Vagina (tissue), 2 donors: ENCODE measurements around the gene ANKS1B.

Experiments used
- CTCF ChIP-seq, 3 experiments: fragments of 450-650 bp in 2 of 3; fragments of 200-600 bp in 1 of 3; sonication (generic) in 1 of 3; IDR thresholded peaks; one replicate each; pipeline ENCODE4 v1.5.1; 2017 to 2019; ENCODE audit warnings: antibody characterized with exemption in 3 of 3, mild to moderate bottlenecking in 2 of 3, moderate library complexity in 2 of 3
- POLR2A ChIP-seq, 2 donors: fragments of 450-650 bp; IDR thresholded peaks; one replicate each; pipeline ENCODE4 v1.6.1; 2017; ENCODE audit warnings: antibody characterized with exemption in 2 of 2, mild to moderate bottlenecking in 2 of 2, moderate library complexity in 2 of 2
- POLR2AphosphoS5 ChIP-seq, 2 donors: sonication (generic); formaldehyde crosslinking; IDR thresholded peaks; one replicate each; pipeline ENCODE4 v1.9.0; 2017; ENCODE audit warnings: antibody characterized with exemption in 2 of 2, mild to moderate bottlenecking in 2 of 2, low read depth in 1 of 2; ENCODE audit not compliant: insufficient read depth in 1 of 2

- TF ChIP-seq POLR2A (IDR thresholded peaks at IDR 0.05) (no peak), POLR2AphosphoS5 (IDR thresholded peaks at IDR 0.05; ENCODE audit: insufficient read depth in 1 of 2, low read depth in 1 of 2) (no peak), CTCF (IDR thresholded peaks at IDR 0.05) (no peak)
Observed at GRCh38 chr12:98752726-98753125, 1232.0 kb downstream of the ANKS1B start.
